IPS-15b (cell line): ENCODE results near the gene CBLIF.
"Not testable (repeated sequence)": the region's sequence is repeated elsewhere in the genome, so short reads cannot be mapped to it uniquely, and the experiment has no call there.

ENCODE experiments used
- H3K27me3 ChIP-seq: one replicate; pipeline ENCODE4 v1.6.1; 2013; ENCODE audit warnings: low read length; ENCODE audit not compliant: control insufficient read depth, insufficient read depth
- H3K36me3 ChIP-seq: one replicate; pipeline ENCODE4 v1.6.1; 2013; ENCODE audit warnings: low read length; ENCODE audit not compliant: control insufficient read depth, insufficient read depth
- H3K4me1 ChIP-seq: one replicate; pipeline ENCODE4 v1.6.1; 2013; ENCODE audit warnings: mild to moderate bottlenecking, low read length; ENCODE audit not compliant: control insufficient read depth, insufficient read depth
- H3K4me3 ChIP-seq: one replicate; pipeline ENCODE4 v1.5.1; 2013; ENCODE audit warnings: low read depth, low read length
- H3K9ac ChIP-seq: one replicate; pipeline ENCODE4 v1.6.1; 2013; ENCODE audit warnings: low read depth, mild to moderate bottlenecking, low read length
- H3K9me3 ChIP-seq: one replicate; pipeline ENCODE4 v1.6.1; 2013; ENCODE audit warnings: mild to moderate bottlenecking, low read length; ENCODE audit not compliant: control insufficient read depth, insufficient read depth

CBLIF gene

GRCh38 chr11:59845399-59845798 lies at the start of gene CBLIF:
Gene CBLIF (minus strand): TSS chr11:59845499. CDS start chr11:59845453, 46 bp downstream.
- H3K27me3 ChIP-seq, result no peaks in the 10 kb centered on the region
- H3K4me1 ChIP-seq, result peaks cover 5% of the 10 kb centered on the region
- no peaks in the 10 kb centered on the region for H3K9me3 ChIP-seq
- H3K4me3 ChIP-seq, result no peak within 1 kb of the TSS
- H3K9ac ChIP-seq, result no peak within 1 kb of the TSS
- no peaks in the 10 kb centered on the region for H3K36me3 ChIP-seq

- H3K4me3 ChIP-seq, result no peak overlapping the region
- no peak overlapping the region for H3K9ac ChIP-seq
- H3K36me3 ChIP-seq, result no peaks in the 10 kb centered on the region
- H3K9me3 ChIP-seq, result no peaks in the 10 kb centered on the region
- H3K27me3 ChIP-seq, result no peaks in the 10 kb centered on the region
- H3K4me1 ChIP-seq, result peaks cover 10% of the 10 kb centered on the region
These were observed 49.3 kb upstream of the CBLIF start for GRCh38 chr11:59894616-59895015.

DNA sequence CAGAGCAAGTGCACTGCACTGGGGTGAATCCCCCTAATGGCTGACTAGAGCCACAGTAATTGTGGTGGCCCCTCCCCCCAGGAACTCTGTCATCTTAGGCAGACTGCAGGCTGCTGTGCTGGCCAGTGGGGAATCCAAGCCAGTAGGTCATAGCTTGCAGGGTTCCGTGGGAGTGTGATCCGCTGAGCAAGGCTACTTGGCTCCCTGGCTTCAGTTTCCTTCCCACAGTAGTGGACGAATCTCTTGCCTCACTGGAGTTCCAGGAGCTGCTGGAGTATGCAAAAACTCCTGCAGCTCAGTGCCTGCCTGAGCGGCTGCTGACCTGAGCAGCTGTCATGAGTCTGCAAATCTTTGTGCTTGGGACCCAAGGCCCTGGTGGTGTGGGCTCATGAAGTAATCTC lies 46.5 kb upstream of the CBLIF start:
- Histone ChIP-seq H3K9ac (peak overlapping the region; percentile 57), H3K4me3 (no peak overlapping the region), H3K4me1 (peaks cover 10% of the 10 kb centered on the region), H3K9me3 (no peaks in the 10 kb centered on the region), H3K27me3 (no peaks in the 10 kb centered on the region), H3K36me3 (no peaks in the 10 kb centered on the region)

DNA sequence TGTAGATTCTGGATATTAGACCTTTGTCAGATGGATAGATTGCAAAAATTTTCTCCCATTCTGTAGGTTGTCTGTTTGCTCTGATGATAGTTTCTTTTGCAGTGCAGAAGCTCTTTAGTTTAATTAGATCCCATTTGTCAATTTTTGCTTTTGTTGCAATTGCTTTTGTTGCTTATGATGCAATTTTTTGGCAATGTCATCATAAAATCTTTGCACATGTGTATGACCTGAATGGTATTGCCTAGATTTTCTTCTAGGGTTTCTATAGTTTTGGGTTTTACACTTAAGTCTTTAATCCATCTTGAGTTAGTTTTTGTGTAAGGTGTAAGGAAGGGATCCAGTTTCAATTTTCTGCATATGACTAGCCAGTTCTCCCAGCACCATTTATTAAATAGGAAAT lies 41.9 kb upstream of the CBLIF start:
- not testable (repeated sequence) for H3K9me3 ChIP-seq, H3K4me1 ChIP-seq, H3K36me3 ChIP-seq

DNA sequence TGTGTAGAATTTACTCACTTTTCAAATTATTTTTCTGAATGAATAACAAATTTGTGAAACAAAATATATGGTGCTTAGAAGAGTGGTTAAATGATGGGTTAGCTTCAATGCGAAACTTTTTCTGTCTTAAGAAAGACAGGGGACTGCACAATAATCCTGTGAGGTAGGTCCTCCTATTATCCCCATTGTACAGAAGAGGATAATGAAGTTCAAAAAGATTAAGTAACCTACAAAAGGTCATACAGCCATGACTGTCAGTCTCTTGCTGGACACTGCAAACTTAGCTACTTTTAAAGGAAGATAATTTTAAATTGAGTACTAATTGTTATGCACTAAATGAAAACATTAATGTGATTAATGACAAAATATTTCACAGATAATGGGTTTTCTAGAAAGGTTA lies 38.3 kb upstream of the CBLIF start:
- Histone ChIP-seq H3K9me3 (no peaks in the 10 kb centered on the region), H3K4me1 (no peaks in the 10 kb centered on the region), H3K36me3 (no peaks in the 10 kb centered on the region), H3K4me3 (no peak overlapping the region), H3K9ac (no peak overlapping the region), H3K27me3 (no peaks in the 10 kb centered on the region)

More for the DNA sequence above, 41.9 kb upstream of the CBLIF start:
- H3K27me3 ChIP-seq, H3K4me3 ChIP-seq, H3K9ac ChIP-seq: not testable (repeated sequence)

DNA sequence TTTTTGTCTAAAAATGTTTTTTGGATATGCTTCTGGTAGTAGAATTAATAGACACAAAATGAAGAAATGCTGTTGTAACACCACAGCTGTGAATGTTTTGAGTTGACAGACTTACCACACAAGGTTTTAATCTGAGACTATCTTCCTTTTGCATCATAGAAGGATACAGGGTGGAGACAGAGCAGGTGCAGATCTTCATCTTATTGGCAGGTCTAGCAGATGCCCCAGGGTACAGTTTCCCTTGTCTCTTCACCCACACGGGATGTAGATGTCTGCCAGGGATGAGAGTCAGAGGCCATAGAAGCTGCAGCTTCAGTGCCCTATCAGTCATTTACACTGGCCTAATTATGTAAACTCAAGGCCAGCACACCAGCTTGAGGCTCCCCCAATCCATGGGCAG lies 34.3 kb upstream of the CBLIF start:
- H3K27me3 ChIP-seq, result no peaks in the 10 kb centered on the region
- H3K9me3 ChIP-seq, result no peaks in the 10 kb centered on the region
- no peaks in the 10 kb centered on the region for H3K36me3 ChIP-seq
- H3K9ac ChIP-seq, result no peak overlapping the region
- no peak overlapping the region for H3K4me3 ChIP-seq
- peaks cover 5% of the 10 kb centered on the region for H3K4me1 ChIP-seq

DNA sequence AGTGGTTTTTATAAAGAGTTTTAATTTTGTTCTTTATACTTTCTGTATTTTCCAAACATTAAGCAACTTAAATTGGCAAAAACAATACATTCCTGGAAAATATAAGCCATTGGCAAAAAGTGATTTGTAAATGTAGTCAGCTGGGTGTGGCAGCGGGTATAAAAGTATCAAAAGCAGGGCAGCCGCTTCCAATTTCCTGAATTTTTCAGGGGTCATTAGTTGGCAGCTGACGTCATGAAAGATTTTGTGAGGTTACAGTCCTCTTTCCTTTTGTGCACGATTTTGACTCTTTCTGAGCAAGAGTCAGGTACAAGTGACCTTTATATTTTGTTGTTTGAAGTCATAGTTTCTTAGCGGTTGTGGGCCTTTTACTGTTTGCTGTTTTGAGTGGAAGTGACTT lies 33.3 kb upstream of the CBLIF start, which contains the start of gene OOSP3:
Gene OOSP3 (plus strand): TSS at position 208 of the 400 bp plus-strand sequence. CDS start 27 bp downstream, at position 235.
- Histone ChIP-seq H3K4me1 (peaks cover 5% of the 10 kb centered on the region), H3K9ac (no peak within 1 kb of the TSS), H3K36me3 (no peaks in the 10 kb centered on the region), H3K9me3 (no peaks in the 10 kb centered on the region), H3K4me3 (no peak within 1 kb of the TSS), H3K27me3 (no peaks in the 10 kb centered on the region)

DNA sequence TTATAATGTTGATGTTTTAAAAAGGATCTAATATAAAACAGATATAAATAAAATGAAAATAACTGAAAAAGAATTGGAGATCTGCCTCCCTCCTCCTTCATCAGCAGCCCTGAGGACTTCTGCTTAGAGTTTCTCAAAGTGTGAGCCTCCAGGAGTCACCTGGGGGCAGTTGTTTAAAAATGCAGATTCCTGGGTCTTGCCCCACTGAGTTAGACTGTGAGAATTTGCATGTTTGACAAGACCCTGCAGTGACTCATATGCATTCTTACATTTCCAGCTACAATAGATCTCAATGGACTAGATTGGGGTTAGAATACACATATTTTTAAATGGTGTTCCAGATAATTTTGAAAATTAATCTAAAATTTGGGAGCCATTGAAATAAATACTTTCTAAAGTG lies 32.5 kb upstream of the CBLIF start:
- no peak overlapping the region for H3K4me3 ChIP-seq
- H3K9ac ChIP-seq, result no peak overlapping the region
- no peaks in the 10 kb centered on the region for H3K9me3 ChIP-seq
- H3K4me1 ChIP-seq, result peaks cover 5% of the 10 kb centered on the region
- H3K27me3 ChIP-seq, result no peaks in the 10 kb centered on the region
- H3K36me3 ChIP-seq, result no peaks in the 10 kb centered on the region

GRCh38 chr11:59877325-59877724 lies 32.0 kb upstream of the CBLIF start:
- no peak overlapping the region for H3K9ac ChIP-seq
- no peaks in the 10 kb centered on the region for H3K9me3 ChIP-seq
- H3K36me3 ChIP-seq, result no peaks in the 10 kb centered on the region
- H3K4me1 ChIP-seq, result peaks cover 5% of the 10 kb centered on the region
- no peaks in the 10 kb centered on the region for H3K27me3 ChIP-seq
- H3K4me3 ChIP-seq, result no peak overlapping the region

DNA sequence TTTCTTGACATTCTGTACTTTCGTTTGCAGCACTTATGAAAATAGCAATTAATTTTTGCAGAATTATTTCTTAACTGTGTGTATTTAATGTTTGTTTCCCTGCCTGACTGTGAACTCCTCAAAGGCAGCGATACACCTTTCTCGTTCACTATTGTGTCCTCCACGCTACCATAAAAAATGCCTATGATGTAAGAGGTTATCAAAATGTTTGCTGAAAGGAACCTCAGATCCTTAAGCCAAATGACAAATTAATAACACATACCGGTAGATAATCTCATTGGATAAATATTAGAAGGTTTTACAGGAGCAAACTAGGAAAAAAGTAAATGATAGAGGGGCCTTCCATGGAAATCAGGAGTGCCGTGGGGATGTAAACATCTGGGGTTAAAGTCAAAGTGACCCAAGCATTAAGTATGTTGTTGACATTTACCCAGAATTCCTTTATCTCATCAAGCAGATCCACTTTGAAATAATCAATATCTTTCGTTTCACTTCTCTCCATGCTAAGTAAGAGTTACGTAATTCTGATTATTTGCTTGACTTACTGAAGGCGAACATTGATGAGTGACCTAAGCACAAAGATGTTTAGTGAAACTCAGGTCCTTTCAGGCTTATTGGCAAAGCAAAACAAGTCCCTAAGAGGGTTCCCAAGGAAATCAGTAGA lies 30.7 kb upstream of the CBLIF start:
- Histone ChIP-seq H3K9ac (no peak overlapping the region), H3K4me3 (no peak overlapping the region), H3K27me3 (no peaks in the 10 kb centered on the region), H3K4me1 (peaks cover 5% of the 10 kb centered on the region), H3K36me3 (no peaks in the 10 kb centered on the region), H3K9me3 (no peaks in the 10 kb centered on the region)

GRCh38 chr11:59872076-59872475 lies 26.8 kb upstream of the CBLIF start:
- Histone ChIP-seq H3K27me3 (no peaks in the 10 kb centered on the region), H3K4me3 (no peak overlapping the region), H3K36me3 (no peaks in the 10 kb centered on the region), H3K9ac (no peak overlapping the region), H3K9me3 (no peaks in the 10 kb centered on the region), H3K4me1 (no peaks in the 10 kb centered on the region)

DNA sequence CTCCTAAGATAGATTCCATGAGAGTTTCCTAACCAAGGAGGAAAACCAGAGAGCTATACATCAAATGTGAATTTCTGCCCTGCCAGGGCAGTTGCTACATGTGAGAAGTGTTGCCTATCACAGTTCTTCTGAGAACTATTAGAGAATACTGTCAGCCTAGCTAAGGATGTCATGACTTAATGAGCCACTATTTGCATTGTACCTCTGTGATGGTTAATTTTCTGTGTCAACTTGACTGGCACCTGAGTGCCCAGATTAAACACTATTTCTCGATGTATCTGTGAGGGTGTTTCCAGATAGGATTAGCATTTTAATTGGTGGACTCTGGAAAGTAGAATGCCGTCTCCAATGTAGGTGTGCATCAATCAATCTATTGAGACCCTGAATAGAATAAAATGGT lies 22.6 kb upstream of the CBLIF start:
- Histone ChIP-seq H3K27me3 (no peaks in the 10 kb centered on the region), H3K36me3 (no peaks in the 10 kb centered on the region), H3K9ac (no peak overlapping the region), H3K4me3 (no peak overlapping the region), H3K4me1 (no peaks in the 10 kb centered on the region), H3K9me3 (no peaks in the 10 kb centered on the region)
